MM.1S (cell line): Measurements from ENCODE around the gene TRAM2.

ENCODE experiments used
- DNase-seq: peaks from one replicate; pipeline ENCODE4 v3.0.0-alpha.2; 2015
- H2AFZ ChIP-seq: fragments of 300-600 bp; sonication (generic); 2 replicates; pipeline ENCODE4 v1.6.0; 2016; ENCODE audit warnings: antibody characterized with exemption, low read length
- H3F3A ChIP-seq: fragments of 300-600 bp; sonication (generic); 2 replicates; pipeline ENCODE4 v1.6.1; 2016; ENCODE audit warnings: mild to moderate bottlenecking, antibody characterized with exemption, low read length, moderate library complexity, mixed read lengths; ENCODE audit not compliant: insufficient read depth
- H3K27ac ChIP-seq: fragments of 300-600 bp; sonication (generic); 2 replicates; pipeline ENCODE4 v1.5.1; 2016; ENCODE audit warnings: mild to moderate bottlenecking, low read length
- H3K27me3 ChIP-seq: fragments of 300-600 bp; sonication (generic); replicated peaks from 2 replicates; pipeline ENCODE4 v1.6.0; 2016; ENCODE audit warnings: low read length; ENCODE audit not compliant: insufficient read depth
- H3K36me3 ChIP-seq: fragments of 300-600 bp; sonication (generic); replicated peaks from 2 replicates; pipeline ENCODE4 v1.6.1; 2016; ENCODE audit warnings: mild to moderate bottlenecking, low read length, mixed read lengths; ENCODE audit not compliant: insufficient read depth
- H3K4me1 ChIP-seq: fragments of 300-600 bp; sonication (generic); 2 replicates; pipeline ENCODE4 v1.6.1; 2016; ENCODE audit warnings: low read length, mixed read lengths
- H3K4me2 ChIP-seq: fragments of 300-600 bp; sonication (generic); 2 replicates; pipeline ENCODE4 v1.6.0; 2016; ENCODE audit warnings: low read depth, low read length
- H3K4me3 ChIP-seq: fragments of 300-600 bp; sonication (generic); 2 replicates; pipeline ENCODE4 v1.5.1; 2016; ENCODE audit warnings: low read length, mixed read lengths
- H3K79me2 ChIP-seq: fragments of 300-600 bp; sonication (generic); 2 replicates; pipeline ENCODE4 v1.6.1; 2016; ENCODE audit warnings: mixed run types, low read length, mixed read lengths
- H3K9ac ChIP-seq: fragments of 300-600 bp; sonication (generic); 2 replicates; pipeline ENCODE4 v1.6.1; 2016; ENCODE audit warnings: low read length, mixed read lengths
- H3K9me2 ChIP-seq: fragments of 300-600 bp; sonication (generic); replicated peaks from 2 replicates; pipeline ENCODE4 v1.6.1; 2016; ENCODE audit warnings: mild to moderate bottlenecking, low read length, mixed read lengths; ENCODE audit not compliant: insufficient read depth
- H3K9me3 ChIP-seq: fragments of 300-600 bp; sonication (generic); replicated peaks from 2 replicates; pipeline ENCODE4 v1.6.1; 2016; ENCODE audit warnings: mild to moderate bottlenecking, low read length, mixed read lengths; ENCODE audit not compliant: insufficient read depth
- H4K20me1 ChIP-seq: fragments of 300-600 bp; sonication (generic); 2 replicates; pipeline ENCODE4 v1.6.1; 2016; ENCODE audit warnings: mild to moderate bottlenecking, low read length, moderate library complexity, mixed read lengths; ENCODE audit not compliant: insufficient read depth
- EZH2 ChIP-seq: fragments of 300-600 bp; sonication (generic); optimal IDR thresholded peaks from 2 replicates; pipeline ENCODE3; 2017; ENCODE audit warnings: low read depth, mild to moderate bottlenecking, antibody characterized with exemption, low read length, mixed read lengths
- EZH2phosphoT487 ChIP-seq: fragments of 300-600 bp; sonication (generic); IDR thresholded peaks from 2 replicates; pipeline ENCODE4 v1.6.1; 2018; ENCODE audit warnings: antibody characterized with exemption, low read length
- TF ChIP-seq, protein P1 (sequence below): fragments of 300-600 bp; sonication (generic); IDR thresholded peaks from 2 replicates; pipeline ENCODE4 v1.5.1; 2016; ENCODE audit warnings: antibody characterized with exemption, low read length, mixed read lengths

Gene TRAM2

GRCh38 chr6:52457096-52457495, 119.8 kb downstream of the TRAM2 start:
- no peak for DNase-seq
- H3F3A ChIP-seq = no peaks in the 10 kb centered on the region

DNA sequence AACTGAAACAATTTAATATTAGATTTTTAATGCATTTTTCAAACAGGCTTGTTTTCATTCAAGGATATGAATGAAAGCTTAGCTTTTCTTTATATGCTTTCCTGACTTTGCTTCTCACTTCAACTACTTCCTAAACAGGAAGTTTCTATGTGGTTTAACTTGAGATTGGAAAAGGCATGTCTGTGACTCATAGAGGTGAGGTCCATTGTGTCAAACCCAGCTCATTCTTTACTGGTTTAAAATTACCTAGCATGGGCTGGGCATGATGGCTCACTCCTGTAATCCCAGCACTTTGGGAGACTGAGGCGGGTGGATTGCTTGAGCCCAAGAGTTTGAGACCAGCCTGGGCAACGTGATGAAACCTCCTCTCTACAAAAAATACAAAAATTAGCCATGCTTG, 122.3 kb downstream of the TRAM2 start:
- Histone ChIP-seq H3K4me3 (no peak overlapping the region), H3K9ac (no peak overlapping the region), H3K4me2 (no peak overlapping the region), H3K9me3 (no peaks in the 10 kb centered on the region), H3K9me2 (no peaks in the 10 kb centered on the region), H3K27ac (no peak overlapping the region), H3K79me2 (no peaks in the 10 kb centered on the region), H3K27me3 (no peaks in the 10 kb centered on the region), H4K20me1 (no peaks in the 10 kb centered on the region), H2AFZ (no peak overlapping the region), H3K4me1 (no peaks in the 10 kb centered on the region), H3F3A (no peaks in the 10 kb centered on the region), H3K36me3 (no peaks in the 10 kb centered on the region)
- TF ChIP-seq EZH2 (no peak), EZH2phosphoT487 (no peak)
- TF ChIP-seq, protein P1, sequence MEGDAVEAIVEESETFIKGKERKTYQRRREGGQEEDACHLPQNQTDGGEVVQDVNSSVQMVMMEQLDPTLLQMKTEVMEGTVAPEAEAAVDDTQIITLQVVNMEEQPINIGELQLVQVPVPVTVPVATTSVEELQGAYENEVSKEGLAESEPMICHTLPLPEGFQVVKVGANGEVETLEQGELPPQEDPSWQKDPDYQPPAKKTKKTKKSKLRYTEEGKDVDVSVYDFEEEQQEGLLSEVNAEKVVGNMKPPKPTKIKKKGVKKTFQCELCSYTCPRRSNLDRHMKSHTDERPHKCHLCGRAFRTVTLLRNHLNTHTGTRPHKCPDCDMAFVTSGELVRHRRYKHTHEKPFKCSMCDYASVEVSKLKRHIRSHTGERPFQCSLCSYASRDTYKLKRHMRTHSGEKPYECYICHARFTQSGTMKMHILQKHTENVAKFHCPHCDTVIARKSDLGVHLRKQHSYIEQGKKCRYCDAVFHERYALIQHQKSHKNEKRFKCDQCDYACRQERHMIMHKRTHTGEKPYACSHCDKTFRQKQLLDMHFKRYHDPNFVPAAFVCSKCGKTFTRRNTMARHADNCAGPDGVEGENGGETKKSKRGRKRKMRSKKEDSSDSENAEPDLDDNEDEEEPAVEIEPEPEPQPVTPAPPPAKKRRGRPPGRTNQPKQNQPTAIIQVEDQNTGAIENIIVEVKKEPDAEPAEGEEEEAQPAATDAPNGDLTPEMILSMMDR = no peak
- DNase-seq = no peak

More at GRCh38 chr6:52457096-52457495, 119.8 kb downstream of the TRAM2 start:
- Histone ChIP-seq H3K4me3 (no peak overlapping the region), H3K9me3 (no peaks in the 10 kb centered on the region), H3K27ac (no peak overlapping the region), H4K20me1 (no peaks in the 10 kb centered on the region), H3K4me1 (no peaks in the 10 kb centered on the region), H3K9ac (no peak overlapping the region), H2AFZ (no peak overlapping the region), H3K27me3 (no peaks in the 10 kb centered on the region), H3K79me2 (no peaks in the 10 kb centered on the region), H3K36me3 (no peaks in the 10 kb centered on the region), H3K4me2 (no peak overlapping the region), H3K9me2 (no peaks in the 10 kb centered on the region)
- no peak for TF ChIP-seq EZH2phosphoT487
- TF ChIP-seq EZH2 = no peak
- TF ChIP-seq, protein P1 = no peak
